GM18909 (cell line): ENCODE results near the gene KRT71.
"Not testable (repeated sequence)": the region's sequence is repeated elsewhere in the genome, so short reads cannot be mapped to it uniquely, and the experiment has no call there.

Experiments used
- ATAC-seq: cut with Tn5 transposase; IDR thresholded peaks from one replicate; pipeline ENCODE4 v1.9.1; 2021; ENCODE audit warnings: mild to moderate bottlenecking; ENCODE audit not compliant: unreplicated experiment, poor library complexity

The KRT71 gene

DNA sequence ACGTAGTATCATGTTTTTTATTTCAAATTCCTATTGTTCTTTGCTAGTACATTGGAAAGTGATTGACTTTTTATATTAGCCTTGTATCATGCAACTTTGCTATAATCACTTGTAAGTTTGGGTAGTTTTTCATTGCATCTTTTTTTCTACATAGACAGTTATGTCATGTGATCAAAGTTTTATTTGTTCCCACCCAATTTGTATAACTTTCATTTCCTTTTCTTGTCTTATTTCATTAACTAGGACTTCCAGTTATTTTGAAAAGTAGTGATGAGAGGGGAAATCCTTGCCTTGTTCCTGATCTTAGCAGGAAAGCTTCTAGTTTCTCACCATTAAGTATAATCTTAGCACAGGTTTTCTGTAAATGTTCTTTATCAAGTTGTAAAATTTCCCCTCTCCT, 50.1 kb downstream of the KRT71 start:
- no peak for ATAC-seq

DNA sequence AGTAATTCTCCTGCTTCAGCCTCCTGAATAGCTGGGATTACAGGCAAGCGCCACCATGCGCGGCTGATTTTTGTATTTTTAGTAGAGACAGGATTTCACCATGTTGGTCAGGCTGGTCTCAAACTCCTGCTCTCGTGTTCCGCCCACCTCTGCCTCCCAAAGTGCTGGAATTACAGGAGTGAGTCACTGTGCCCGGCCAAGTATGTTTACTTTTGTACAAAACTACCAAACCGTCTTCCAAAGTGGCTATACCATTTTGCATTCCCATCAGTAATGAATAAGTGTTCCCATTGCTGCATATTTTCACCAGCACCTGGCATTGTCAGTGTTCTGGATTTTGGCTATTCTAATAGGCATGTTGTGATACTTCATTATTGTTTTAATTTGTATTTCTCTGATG, 51.5 kb downstream of the KRT71 start:
- ATAC-seq: no peak

DNA sequence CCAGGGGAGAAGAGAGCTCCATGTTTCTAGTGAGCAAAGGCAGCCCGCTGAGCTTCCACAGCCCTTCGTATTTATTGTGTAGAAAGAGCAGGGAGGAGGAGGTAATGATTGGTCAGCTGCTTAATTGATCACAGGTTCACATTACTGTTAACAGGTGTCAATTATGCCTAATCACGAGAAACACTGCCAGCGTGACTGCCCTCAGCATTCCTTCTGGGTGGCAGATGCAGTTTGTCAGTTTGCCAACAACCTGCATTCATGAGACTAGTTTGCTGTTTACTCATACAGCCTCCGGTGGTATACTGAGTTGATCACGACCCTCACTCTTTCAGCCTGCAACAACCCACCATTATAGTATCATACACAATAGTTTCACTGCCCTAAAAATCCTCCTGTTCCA, 52.4 kb downstream of the KRT71 start:
- not testable (repeated sequence) for ATAC-seq

DNA sequence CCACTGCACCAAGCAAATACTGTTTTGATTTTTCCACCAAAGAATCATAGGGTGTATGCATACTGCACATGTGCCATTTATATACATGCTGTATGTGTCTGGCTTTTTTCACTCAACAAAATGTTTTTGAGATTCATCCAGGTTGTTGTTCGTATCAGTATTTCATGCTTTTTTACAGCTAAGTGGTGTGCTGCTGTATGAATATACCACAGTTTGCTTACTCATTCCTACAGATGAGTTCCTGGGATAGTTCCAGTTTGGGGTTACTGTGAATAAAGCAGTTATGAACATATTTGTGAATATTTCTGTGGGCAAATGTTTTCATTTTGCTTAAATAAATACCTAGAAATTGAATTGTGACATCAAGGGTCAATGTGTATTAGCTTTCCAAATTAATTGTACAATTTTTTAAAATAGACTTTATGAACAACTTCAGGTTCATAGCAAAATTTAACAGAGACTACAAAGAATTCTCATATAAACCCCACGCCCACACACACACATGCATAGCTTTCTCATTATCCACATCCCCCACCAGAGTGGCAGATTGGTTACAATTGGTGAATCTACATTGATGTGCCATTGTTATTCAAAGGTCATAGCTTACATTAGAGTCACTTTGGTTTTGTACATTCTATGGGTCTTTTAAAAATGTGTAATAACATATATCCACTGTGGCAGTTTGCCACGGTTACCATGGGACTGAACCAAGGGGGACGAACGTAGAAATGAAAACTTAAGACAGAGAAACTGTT, 53.0 kb downstream of the KRT71 start:
- no peak for ATAC-seq

DNA sequence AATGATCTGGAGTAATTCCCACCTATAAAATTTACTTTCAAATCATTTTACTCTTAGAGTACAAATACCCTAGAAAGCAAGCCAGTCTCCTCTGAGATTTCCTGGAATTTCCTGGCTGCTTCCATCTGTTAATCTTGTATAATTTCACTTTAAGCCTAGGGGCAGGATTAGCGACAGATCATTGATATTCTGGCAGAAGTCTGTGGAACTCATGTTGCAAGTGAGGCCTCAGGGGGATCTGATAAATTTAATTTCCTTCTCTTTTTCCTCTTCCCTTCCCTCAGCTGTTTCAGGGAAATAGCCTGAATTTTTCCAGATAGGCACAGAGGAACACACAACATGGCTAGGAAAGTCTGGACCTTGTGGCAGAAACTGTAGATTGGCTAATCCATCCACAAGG, 54.0 kb downstream of the KRT71 start:
- no peak for ATAC-seq

DNA sequence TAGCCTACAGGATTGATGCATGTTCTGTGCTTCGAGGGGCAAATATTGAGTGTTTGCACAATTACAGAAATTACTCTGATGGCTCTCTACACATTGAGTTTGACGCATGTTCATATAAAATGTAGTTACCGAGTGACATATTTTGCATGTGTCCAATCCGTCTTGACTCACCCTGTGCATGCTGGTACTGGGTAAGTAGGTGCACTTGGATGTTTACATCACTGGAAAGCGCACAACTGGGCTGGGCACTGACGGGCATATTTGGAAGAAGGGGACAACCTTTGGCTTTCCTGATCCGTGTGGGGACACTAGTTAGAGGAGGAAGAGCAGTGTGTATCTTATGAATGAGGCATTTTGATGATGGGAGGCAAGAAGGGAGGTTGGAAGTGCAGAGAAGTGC, 55.0 kb downstream of the KRT71 start:
- no peak for ATAC-seq

DNA sequence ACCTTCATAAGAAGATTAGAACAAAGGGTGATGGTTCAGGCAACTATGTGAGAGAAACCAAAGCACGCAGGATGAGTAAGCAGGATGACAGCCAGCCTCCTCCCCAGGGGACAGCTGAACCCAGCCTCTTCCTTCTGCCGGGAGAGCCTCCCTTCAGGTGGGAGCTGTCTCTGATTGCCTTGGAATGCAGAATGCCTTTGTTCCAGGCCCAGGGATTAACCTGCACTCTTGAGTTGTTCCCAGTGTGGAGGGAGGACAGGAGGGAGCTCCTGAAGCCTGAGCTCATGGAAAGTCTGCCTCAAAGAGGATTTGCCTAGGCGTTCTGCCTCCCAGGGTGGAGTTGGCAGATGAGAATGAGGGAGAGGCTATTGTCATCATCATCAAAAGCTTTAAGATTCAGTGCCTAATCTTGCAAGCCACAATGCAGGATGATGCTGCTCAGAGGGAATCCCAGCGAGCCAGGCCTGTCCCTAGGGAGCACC, 56.3 kb downstream of the KRT71 start:
- ATAC-seq: no peak

DNA sequence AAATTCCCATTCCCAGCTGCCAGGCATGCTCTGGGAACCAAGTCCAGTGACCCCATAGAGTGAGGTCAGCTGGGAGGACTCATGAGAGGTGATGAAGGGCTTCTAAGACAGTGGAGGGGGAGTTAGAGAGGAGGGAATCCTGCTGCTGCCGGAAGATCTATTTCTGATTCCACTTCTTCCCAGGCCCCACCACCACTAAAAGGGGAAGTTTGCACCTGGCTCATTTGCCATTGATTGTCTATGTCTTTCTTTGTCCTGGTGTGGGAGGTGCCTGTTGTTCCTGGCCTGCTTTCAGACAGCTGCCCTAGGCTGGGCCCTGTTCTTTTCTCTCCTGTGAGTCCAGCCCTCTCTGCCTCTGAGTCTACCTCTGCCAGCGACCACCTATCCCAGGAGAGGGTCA, 56.9 kb downstream of the KRT71 start:
- ATAC-seq: no peak

DNA sequence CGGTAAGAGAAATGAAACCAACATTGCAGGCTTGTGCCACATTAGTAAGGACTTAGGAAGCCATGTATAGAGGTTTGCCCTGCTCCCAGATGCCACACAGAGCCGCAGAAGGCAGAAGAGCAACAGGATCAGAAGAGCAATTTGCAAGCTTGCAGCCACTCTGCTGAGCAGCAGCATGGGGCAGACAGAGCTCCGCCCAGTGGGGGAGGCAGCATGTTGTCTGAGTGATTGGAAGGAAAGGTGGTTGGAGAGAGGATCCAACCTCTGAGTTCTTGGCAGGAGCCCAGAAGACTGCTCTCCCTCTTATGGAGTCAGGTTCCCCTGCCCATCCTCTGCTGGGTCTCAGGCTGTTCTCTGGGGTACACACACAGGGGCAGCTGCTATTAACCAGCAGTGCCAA, 57.6 kb downstream of the KRT71 start:
- ATAC-seq: no peak

DNA sequence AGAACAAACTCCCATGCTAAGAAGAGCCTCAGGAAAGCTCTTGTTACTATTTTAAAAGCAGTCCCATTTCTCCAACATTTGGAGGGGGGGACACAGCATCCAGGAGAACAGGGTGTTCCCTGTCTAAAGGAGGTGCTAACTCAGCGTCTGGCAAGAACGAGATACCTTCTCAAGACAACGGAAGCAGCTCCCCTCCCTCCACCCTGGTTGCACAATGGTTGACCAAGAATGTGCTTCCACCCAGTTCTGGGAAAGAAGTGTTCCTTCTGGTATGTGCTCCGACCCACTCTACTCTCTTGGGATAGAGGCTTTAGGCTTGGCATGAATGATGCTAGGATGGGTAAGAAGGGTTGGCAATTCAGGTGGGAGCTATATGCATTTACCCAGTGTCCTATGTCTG, 58.4 kb downstream of the KRT71 start:
- no peak for ATAC-seq

DNA sequence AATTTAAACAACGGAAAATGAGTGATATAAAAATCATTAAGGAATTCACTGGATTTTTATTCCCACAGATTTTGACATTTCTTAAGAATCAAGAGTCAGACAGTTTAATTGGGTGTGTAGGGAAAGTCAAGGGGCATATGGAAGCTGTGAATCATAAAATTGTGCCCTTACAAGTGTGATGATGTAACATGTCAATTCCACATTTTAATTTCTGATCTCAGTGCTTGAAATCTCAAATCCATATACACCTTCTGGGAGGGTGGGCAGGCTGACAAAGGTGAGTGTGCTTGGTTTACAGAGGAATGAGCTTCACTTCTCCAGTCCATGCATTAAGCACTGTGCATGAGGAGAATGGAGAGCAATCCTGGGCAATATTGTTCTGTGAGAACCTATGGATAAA, 58.8 kb downstream of the KRT71 start:
- ATAC-seq: no peak
